Karpas-422 (cell line): ENCODE measurements around the gene CHCHD6. TPM values are rescaled to one million over a fixed set of nuclear protein-coding genes. Genes with fewer than 3 reads are reported as not detected.

Experiments
- DNase-seq: peaks from one replicate; pipeline ENCODE4 v3.0.0-alpha.2; 2015
- H2AFZ ChIP-seq: fragments of 200-600 bp; sonication (generic); 2 replicates; pipeline ENCODE4 v1.6.1; 2014; ENCODE audit warnings: antibody characterized with exemption, low read length, mixed read lengths
- H3K27ac ChIP-seq: fragments of 200-600 bp; sonication (generic); 2 replicates; pipeline ENCODE4 v1.5.1; 2014; ENCODE audit warnings: mild to moderate bottlenecking, low read length, moderate library complexity
- H3K27me3 ChIP-seq: fragments of 200-600 bp; sonication (generic); 2 replicates; pipeline ENCODE4 v1.6.1; 2014; ENCODE audit warnings: low read length, mixed read lengths
- H3K36me3 ChIP-seq: fragments of 200-600 bp; sonication (generic); 2 replicates; pipeline ENCODE4 v1.6.1; 2014; ENCODE audit warnings: low read length, mixed read lengths; ENCODE audit not compliant: insufficient read depth
- H3K4me1 ChIP-seq: fragments of 200-600 bp; sonication (generic); 2 replicates; pipeline ENCODE4 v1.6.1; 2014; ENCODE audit warnings: mild to moderate bottlenecking, low read length, mixed read lengths
- H3K4me2 ChIP-seq: fragments of 200-600 bp; sonication (generic); 2 replicates; pipeline ENCODE4 v1.6.1; 2014; ENCODE audit warnings: low read length, low read depth, mild to moderate bottlenecking; ENCODE audit not compliant: poor library complexity, severe bottlenecking
- H3K4me3 ChIP-seq: fragments of 200-600 bp; sonication (generic); 2 replicates; pipeline ENCODE4 v1.5.1; 2014; ENCODE audit warnings: mild to moderate bottlenecking, antibody characterized with exemption, low read length, mixed read lengths
- H3K79me2 ChIP-seq: fragments of 200-600 bp; sonication (generic); 2 replicates; pipeline ENCODE4 v1.6.1; 2014; ENCODE audit warnings: mild to moderate bottlenecking, low read length, mixed read lengths
- H3K9ac ChIP-seq: fragments of 200-600 bp; sonication (generic); 2 replicates; pipeline ENCODE4 v1.6.0; 2014; ENCODE audit warnings: low read length
- H3K9me2 ChIP-seq: fragments of 200-600 bp; sonication (generic), shearing (Covaris generic); replicated peaks from 2 replicates; pipeline ENCODE4 v1.6.0; 2014; ENCODE audit warnings: mild to moderate bottlenecking, low read length, moderate library complexity; ENCODE audit not compliant: insufficient read depth
- H3K9me3 ChIP-seq: fragments of 300-700, 200-600 bp; sonication (generic); 2 replicates; pipeline ENCODE4 v1.6.1; 2014; ENCODE audit warnings: low read length, mixed read lengths
- H4K20me1 ChIP-seq: fragments of 200-600 bp; sonication (generic); 2 replicates; pipeline ENCODE4 v1.6.1; 2014; ENCODE audit warnings: mild to moderate bottlenecking, antibody characterized with exemption, low read length, low read depth; ENCODE audit not compliant: insufficient read depth
- total RNA-seq: library from RNA; depleted of rRNA; stranded (reverse); fragments of >200 nt; shearing (Covaris generic); gene quantifications from 2 replicates; pipeline ENCODE4 v1.2.3, GENCODE V29; 2014; ENCODE audit warnings: low replicate concordance

CHCHD6 gene
- total RNA-seq, 1 experiment from 2014 or later, result 12.8 TPM

DNA sequence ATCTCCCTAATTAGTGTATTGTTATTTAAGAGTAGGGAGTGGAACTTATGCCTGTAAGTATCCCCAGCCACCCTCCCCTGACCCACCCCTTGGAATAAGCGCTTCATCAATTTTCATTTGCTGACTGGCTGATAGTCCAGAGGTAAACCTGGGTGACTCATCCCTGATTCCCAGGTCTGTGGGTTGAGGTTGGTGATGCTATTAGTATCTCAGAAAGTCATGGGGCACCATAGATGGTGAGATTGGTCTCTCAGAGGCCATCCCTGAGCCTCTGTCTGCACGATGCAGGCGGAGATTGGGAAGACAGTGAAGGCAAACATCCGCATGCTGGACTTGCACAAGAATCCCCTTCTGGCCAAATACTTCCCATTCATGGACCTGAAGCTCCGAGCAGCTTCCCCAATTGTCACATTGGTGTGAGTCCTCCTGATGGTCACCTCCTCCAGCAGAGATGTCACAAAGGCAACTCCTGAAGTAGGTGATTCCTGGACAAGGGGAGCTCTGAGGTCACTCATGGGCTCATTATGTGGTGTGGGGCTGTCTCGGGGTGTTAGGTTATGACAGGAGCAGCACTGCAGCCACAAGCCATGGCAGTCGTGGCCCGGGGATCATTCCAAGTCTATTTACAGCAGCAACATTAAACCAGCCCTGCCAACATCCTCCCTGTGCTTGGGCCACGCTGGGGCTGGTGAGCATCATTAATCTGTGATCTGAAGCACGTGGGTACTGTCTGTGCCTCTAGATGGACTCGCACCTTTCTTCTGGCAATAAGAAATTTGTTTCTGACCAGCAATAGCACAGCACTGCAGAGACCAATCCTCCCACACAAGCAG, 42.3 kb upstream of the CHCHD6 start:
- no peaks in the 10 kb centered on the region for H3K27me3 ChIP-seq
- no peaks in the 10 kb centered on the region for H3K4me1 ChIP-seq
- H3K36me3 ChIP-seq, result no peaks in the 10 kb centered on the region
- no peaks in the 10 kb centered on the region for H3K79me2 ChIP-seq
- H3K9me3 ChIP-seq, result no peaks in the 10 kb centered on the region
- no peaks in the 10 kb centered on the region for H4K20me1 ChIP-seq
- H2AFZ ChIP-seq, result no peak overlapping the region
- H3K27ac ChIP-seq, result no peak overlapping the region
- no peak for DNase-seq
- H3K4me2 ChIP-seq, result no peak overlapping the region
- H3K9me2 ChIP-seq, result no peaks in the 10 kb centered on the region
- H3K4me3 ChIP-seq, result no peak overlapping the region
- no peak overlapping the region for H3K9ac ChIP-seq

DNA sequence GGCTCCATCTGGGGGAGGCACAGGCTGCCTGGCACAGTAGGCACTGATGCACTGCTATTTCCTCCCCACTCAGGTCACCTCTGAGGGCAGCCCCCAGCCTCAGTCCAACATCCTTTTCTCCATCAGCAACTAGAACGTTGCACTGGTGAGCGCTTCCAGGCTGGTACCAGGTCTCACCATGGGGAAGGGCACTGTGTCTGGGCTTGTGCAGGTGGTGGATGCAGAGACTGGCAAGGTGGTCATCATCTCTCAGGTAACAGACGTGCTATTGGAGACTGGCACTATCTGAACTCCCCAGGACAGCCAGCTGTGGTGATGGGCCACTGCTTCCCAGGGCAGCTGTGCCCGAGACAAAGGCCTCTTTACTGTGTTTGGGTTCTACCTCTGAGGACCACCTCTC, 40.8 kb upstream of the CHCHD6 start:
- Histone ChIP-seq H3K27ac (no peak overlapping the region), H4K20me1 (no peaks in the 10 kb centered on the region), H3K9ac (no peak overlapping the region), H2AFZ (no peak overlapping the region), H3K9me2 (no peaks in the 10 kb centered on the region), H3K9me3 (no peaks in the 10 kb centered on the region), H3K79me2 (no peaks in the 10 kb centered on the region), H3K4me2 (no peak overlapping the region), H3K36me3 (no peaks in the 10 kb centered on the region), H3K4me3 (no peak overlapping the region), H3K27me3 (no peaks in the 10 kb centered on the region), H3K4me1 (no peaks in the 10 kb centered on the region)
- no peak for DNase-seq

DNA sequence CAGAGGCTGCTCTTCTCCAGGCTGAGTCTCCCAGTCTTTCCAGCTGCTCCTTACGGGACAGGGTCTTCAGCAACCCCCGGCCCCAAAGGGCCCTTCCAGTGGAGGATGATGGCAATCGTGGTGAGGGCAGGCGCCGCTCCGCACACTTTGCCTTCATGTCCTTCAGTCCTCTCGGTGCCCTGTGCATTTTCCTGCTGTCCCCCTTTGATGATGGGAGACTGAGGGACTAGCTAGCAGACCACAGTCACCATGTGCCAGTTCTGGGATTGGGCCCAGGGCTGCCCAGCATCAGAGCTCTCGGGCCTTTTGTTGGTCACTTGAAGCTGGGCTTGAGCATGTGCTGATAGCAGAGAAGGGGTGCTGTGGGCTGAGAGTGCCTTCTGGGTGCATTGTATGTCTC, 40.3 kb upstream of the CHCHD6 start:
- no peak overlapping the region for H3K9ac ChIP-seq

GRCh38 chr3:126664591-126665214, 39.3 kb upstream of the CHCHD6 start:
- Histone ChIP-seq H3K9ac (no peak overlapping the region), H3K9me2 (no peaks in the 10 kb centered on the region), H2AFZ (no peak overlapping the region), H3K27me3 (no peaks in the 10 kb centered on the region), H4K20me1 (no peaks in the 10 kb centered on the region), H3K79me2 (no peaks in the 10 kb centered on the region), H3K4me1 (no peaks in the 10 kb centered on the region), H3K9me3 (no peaks in the 10 kb centered on the region), H3K4me3 (no peak overlapping the region), H3K4me2 (no peak overlapping the region), H3K36me3 (no peaks in the 10 kb centered on the region), H3K27ac (no peak overlapping the region)
- DNase-seq, result no peak

More for the DNA sequence above, 40.3 kb upstream of the CHCHD6 start:
- H3K4me1 ChIP-seq, result no peaks in the 10 kb centered on the region
- H3K4me3 ChIP-seq, result no peak overlapping the region
- H3K9me3 ChIP-seq, result no peaks in the 10 kb centered on the region
- no peaks in the 10 kb centered on the region for H3K27me3 ChIP-seq
- H3K79me2 ChIP-seq, result no peaks in the 10 kb centered on the region
- no peak overlapping the region for H2AFZ ChIP-seq
- no peak overlapping the region for H3K27ac ChIP-seq
- no peaks in the 10 kb centered on the region for H3K9me2 ChIP-seq
- DNase-seq, result no peak
- H3K4me2 ChIP-seq, result no peak overlapping the region
- H4K20me1 ChIP-seq, result no peaks in the 10 kb centered on the region
- H3K36me3 ChIP-seq, result no peaks in the 10 kb centered on the region

- H3K36me3 ChIP-seq, result no peaks in the 10 kb centered on the region
- H3K4me2 ChIP-seq, result no peak overlapping the region
- no peaks in the 10 kb centered on the region for H3K9me2 ChIP-seq
- no peaks in the 10 kb centered on the region for H3K27me3 ChIP-seq
- H3K9ac ChIP-seq, result no peak overlapping the region
- no peak overlapping the region for H2AFZ ChIP-seq
- H3K79me2 ChIP-seq, result no peaks in the 10 kb centered on the region
- no peaks in the 10 kb centered on the region for H3K9me3 ChIP-seq
- no peak for DNase-seq
- H3K4me1 ChIP-seq, result no peaks in the 10 kb centered on the region
- no peak overlapping the region for H3K4me3 ChIP-seq
- no peaks in the 10 kb centered on the region for H4K20me1 ChIP-seq
- no peak overlapping the region for H3K27ac ChIP-seq
These were observed 38.7 kb upstream of the CHCHD6 start for GRCh38 chr3:126665221-126665936.

GRCh38 chr3:126665959-126666657, 37.9 kb upstream of the CHCHD6 start:
- Histone ChIP-seq H4K20me1 (no peaks in the 10 kb centered on the region), H3K36me3 (no peaks in the 10 kb centered on the region), H3K27ac (no peak overlapping the region), H3K27me3 (no peaks in the 10 kb centered on the region), H3K4me2 (no peak overlapping the region), H3K9ac (no peak overlapping the region), H3K4me1 (no peaks in the 10 kb centered on the region), H3K79me2 (no peaks in the 10 kb centered on the region), H2AFZ (no peak overlapping the region), H3K9me2 (no peaks in the 10 kb centered on the region), H3K4me3 (no peak overlapping the region), H3K9me3 (no peaks in the 10 kb centered on the region)
- DNase-seq, result no peak

DNA sequence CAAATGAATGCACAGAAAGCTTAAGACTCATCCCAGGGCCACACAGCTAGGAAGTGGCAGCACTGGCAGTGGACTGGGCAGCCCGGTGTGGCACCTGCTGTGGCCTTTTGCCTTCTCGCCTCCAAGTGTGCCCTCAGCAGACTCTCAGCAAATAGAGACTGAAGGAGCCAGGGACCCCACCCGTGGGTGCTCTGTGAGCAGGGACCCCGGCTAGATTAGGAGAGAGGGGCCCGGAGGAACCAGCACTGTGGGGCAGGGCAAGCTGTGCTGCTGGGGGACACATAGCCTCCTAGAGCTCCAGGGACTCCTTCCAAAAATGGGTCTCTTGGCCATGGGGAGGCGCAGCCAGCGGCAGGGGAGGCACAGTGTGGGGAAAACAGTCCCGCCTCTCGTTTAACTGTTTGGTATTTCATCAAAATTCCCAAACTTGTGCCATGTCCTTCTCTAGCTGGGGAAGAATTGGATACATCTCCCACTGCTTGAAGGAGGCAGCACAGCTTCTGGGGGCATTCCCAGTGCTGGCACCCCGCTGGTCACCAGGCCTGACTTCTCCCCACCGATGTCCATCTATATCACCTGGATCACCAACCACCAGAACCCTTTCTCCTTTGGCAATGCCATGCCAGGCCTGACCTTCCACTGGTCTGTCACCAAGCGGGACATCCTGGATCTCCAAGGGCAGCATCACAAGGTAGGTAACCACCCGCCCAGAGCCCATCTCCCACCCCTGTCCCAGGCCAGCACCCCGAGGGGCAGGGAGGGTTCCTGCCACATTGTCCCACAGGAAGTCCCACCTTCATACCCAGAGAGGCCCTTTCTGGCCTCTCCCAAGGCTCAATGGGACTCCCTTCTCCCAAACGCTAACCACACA, 37.1 kb upstream of the CHCHD6 start:
- H3K27me3 ChIP-seq, result no peaks in the 10 kb centered on the region
- no peak overlapping the region for H3K4me3 ChIP-seq
- H3K27ac ChIP-seq, result no peak overlapping the region
- H2AFZ ChIP-seq, result no peak overlapping the region
- H3K36me3 ChIP-seq, result no peaks in the 10 kb centered on the region
- no peaks in the 10 kb centered on the region for H3K4me1 ChIP-seq
- no peaks in the 10 kb centered on the region for H4K20me1 ChIP-seq
- H3K4me2 ChIP-seq, result no peak overlapping the region
- H3K9me2 ChIP-seq, result no peaks in the 10 kb centered on the region
- H3K9ac ChIP-seq, result no peak overlapping the region
- DNase-seq, result no peak
- no peaks in the 10 kb centered on the region for H3K79me2 ChIP-seq
- no peaks in the 10 kb centered on the region for H3K9me3 ChIP-seq
